Right ventricle myocardium superior (tissue), 1 donor: ENCODE data around the gene HES6. TPM values are rescaled to one million over a fixed set of nuclear protein-coding genes. Genes with fewer than 3 reads are reported as not detected.

Experiments used
- ATAC-seq: fragments of 200-7000 bp; cut with Tn5 transposase; one replicate; pipeline ENCODE4 v1.9.1; 2020; ENCODE audit warnings: mild to moderate bottlenecking; ENCODE audit not compliant: poor library complexity
- DNase-seq: peaks from one replicate; pipeline ENCODE4 v3.0.0-alpha.2; 2020
- intact Hi-C: fragments of 100-400 bp; cut with DNase I; formaldehyde crosslinking; loops from one replicate; pipeline ENCODE4 v1.11.2; 2022
- total RNA-seq: library from RNA; stranded (reverse); fragmentation: NEBNext Ultra II Directional; extraction: Animal tissue kit (Norgen Biotek cat#: 25700); gene quantifications from one replicate; pipeline ENCODE4 v1.2.1, GENCODE V29; 2021
- donor health status: DM: no; HTN: yes; CAD: no; lungs with severe emphysema.

The HES6 gene
- total RNA-seq, 1 donor from 2014 or later = 2.5 TPM

GRCh38 chr2:238225121-238225520 lies 14.7 kb downstream of the HES6 start:
- ATAC-seq (no peak), DNase-seq (no peak)
- intact Hi-C loops = no loop called here

GRCh38 chr2:238224356-238225035 lies 15.3 kb downstream of the HES6 start:
- intact Hi-C loops = no loop called here
- no peak for ATAC-seq
- no peak for DNase-seq

DNA sequence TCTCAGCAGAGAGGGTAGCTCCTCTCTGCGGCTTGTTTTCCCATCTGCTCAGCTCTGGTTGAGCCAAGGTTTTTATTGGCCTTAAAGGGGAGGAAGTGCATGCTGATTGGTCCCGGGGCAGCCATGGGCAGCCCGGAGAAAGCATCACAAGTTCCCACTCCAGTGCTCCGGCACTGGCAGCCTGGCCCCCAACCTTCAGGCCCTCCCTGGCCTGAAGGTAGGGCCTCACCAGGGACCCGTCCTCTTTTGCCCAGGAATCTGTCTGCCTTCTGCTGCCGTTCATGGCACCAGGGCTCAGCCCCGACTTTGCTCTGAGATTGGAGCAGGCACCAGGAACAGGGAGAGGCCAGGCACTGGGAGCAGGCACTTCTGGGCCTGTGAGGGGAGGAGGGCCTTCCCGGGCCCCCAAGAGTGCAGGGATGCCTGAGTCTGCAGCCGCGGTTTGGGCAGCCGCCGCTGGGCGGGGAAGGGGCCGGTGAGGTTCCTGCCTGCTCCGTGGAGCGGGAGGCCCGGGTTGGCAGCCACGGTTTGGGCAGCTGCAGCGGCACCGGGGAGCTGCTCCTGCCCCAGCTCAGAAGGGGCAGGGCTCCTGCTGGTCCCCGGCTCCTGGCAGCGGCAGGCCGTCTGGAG lies 18.8 kb downstream of the HES6 start:
- intact Hi-C loops = no loop called here
- peak; percentile 38 for ATAC-seq
- no peak for DNase-seq

GRCh38 chr2:238220274-238220891 lies 19.5 kb downstream of the HES6 start:
- intact Hi-C loops = no loop called here

DNA sequence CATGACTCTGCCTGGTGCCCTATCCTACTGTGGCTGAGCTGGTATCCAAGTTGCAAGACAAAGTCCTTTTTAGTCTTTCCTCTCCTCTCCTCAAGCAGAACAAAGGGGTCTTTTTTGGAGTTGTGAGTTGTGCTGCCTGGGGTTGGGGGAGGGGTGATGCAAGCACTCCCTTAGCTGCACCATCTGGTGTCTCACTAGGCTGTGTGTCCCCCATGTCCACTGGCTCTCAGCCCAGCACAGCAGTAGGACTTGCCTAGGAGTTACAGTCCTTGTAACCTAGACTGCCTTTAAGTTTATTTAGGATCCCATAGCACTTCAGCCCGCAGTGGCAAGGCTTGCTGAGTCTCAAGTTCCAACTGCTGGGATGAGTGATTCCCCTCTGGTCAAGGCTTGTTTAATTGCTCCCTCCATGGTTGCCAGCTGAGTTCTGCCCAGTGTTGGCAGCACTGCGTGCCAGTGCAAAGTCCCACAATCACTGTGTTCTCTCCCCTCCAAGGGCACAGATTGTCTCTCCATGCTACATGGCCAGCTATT lies 23.1 kb downstream of the HES6 start:
- DNase-seq (no peak), ATAC-seq (peak; percentile 92)
- intact Hi-C loops = no loop called here

More at GRCh38 chr2:238220274-238220891, 19.5 kb downstream of the HES6 start:
- ATAC-seq = no peak
- no peak for DNase-seq

GRCh38 chr2:238207006-238207405 lies 32.8 kb downstream of the HES6 start:
- no peak for ATAC-seq
- DNase-seq = no peak
- intact Hi-C loops = no loop called here

- intact Hi-C loops = no loop called here
- ATAC-seq = peak; percentile 5
- no peak for DNase-seq
Measured at GRCh38 chr2:238203973-238204683, 35.7 kb downstream of the HES6 start.

DNA sequence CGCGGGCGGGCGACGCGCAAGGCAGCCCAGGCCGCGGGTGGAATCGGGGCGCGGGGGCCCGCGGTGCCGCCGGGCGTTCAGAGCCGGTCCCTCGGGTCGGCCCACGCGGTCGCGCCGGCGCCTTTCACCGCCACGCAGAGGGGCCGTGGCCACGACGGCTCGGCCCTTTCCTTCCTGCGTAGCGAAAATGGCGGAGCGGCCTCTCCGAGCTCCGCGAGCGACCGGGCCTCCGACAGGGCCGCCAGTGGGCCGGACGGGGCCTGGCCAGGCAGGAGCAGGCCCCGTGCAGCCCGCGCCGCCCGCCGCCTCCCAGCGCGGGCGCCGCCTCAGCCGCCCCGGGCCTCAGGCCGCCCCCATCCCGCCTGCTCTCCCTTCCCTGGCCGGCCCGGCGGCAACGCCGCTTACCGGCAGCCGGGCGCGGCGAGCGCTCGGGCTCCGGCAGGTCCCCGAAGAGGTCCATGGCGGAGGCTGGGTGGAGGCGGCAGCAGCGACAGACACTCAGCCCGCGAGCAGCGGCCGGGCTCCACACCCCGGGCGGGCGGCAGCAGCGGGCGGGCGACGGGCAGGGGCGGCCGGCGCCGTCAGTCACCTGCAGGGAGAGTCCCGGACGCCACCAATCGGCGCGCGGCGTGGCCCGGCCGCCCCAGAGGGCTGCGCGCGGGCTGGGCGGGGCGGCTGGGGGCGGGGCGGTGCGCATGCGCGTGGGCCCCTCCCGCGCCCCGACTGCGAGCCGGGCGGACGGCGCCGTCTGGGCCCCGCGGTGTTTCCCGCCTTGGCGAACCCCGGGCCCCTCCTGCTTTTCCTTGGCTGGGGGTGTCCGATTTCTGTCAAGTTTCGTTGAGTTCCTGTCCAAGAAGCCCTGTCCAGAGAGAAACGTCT lies 36.5 kb downstream of the HES6 start, which contains the start of gene ILKAP:
Gene ILKAP, minus strand, starts transcription at position 602 of the 879 bp plus-strand sequence. Its CDS starts 142 bp downstream, at position 460.
- intact Hi-C loops = no loop called here

DNA sequence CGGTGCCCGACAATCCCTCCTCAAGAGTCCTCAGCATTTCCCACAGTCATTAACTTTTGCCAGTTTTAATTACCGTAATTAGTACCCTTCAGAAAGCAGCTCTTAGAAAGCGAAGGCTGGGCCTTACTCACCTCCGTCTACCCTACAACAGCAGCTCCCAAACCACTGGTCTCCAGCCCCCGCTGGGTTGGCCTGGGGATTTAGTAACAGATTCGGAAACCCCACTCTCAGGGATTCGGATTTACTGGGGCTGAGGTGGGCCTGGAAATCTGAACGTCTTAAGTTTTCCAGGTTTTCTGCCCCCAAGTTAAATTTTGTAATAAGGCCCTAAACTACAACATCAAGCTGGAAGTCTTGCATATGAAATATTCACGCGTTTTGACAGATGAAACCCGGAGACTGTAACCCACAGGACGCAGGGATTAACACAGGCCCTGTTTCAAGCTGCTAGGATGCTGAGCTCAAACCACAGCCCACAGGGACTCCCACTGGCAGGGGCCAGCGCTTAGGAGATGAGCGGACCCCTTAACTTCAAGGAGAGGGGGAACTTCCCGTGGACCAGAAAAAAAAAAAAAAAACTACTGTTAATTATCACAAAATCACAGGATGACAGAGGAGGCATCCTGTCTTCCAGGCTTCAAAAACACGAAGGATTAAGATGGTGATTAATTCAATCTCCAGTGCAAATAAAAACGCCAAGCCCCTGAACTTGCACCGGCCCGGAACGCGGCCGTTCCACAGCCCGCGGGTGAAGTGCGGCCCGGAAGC lies 37.3 kb downstream of the HES6 start:
- intact Hi-C loops = no loop called here
- ATAC-seq (no peak), DNase-seq (no peak)

More for the DNA sequence above, 36.5 kb downstream of the HES6 start, which contains the start of gene ILKAP:
- peak; percentile 99 for ATAC-seq
- DNase-seq = peak; percentile 93

DNA sequence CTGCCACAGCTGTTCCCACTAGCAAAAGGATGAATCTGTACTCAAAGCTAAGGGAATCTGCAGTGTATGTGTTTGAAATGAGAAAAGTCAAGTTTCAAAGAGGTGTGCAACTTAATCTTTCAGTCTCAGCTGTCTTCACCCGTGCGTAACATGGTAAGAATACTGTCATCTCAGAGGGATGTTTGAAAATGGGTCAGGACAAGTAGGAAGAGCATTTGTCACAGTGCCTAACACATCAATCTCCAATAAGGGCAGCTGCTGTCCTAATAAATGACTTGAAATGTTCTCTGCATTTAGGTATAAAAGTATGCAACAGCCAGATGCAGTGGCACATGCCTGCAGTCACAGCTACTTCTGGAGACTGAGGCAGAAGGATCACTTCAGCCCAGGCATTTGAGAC lies 49.4 kb downstream of the HES6 start:
- DNase-seq (no peak), ATAC-seq (no peak)
- intact Hi-C loops = no loop called here

Other genes with a start within 250 kb of the HES6 start
- gene SCLY, start 179.0 kb downstream of the HES6 start, total RNA-seq = 8.6 TPM
- gene ESPNL, start 139.7 kb downstream of the HES6 start, total RNA-seq = not detected
- 20.0 TPM for gene KLHL30, start 101.4 kb downstream of the HES6 start, total RNA-seq
- gene ERFE, start 81.1 kb downstream of the HES6 start, total RNA-seq = not detected
- 23.8 TPM for gene ILKAP, start 36.3 kb downstream of the HES6 start, total RNA-seq
- 3.6 TPM for gene PER2, start 48.6 kb upstream of the HES6 start, total RNA-seq
- 13.6 TPM for gene TRAF3IP1, start 80.5 kb upstream of the HES6 start, total RNA-seq
- gene ASB1, start 186.9 kb upstream of the HES6 start, total RNA-seq = 69.8 TPM